ENCODE data around the gene NME9. TPM values are rescaled to one million over a fixed set of nuclear protein-coding genes. Genes with fewer than 3 reads are reported as not detected.

Gene NME9
- total RNA-seq, 1 experiment from 2014 or later: not detected

DNA sequence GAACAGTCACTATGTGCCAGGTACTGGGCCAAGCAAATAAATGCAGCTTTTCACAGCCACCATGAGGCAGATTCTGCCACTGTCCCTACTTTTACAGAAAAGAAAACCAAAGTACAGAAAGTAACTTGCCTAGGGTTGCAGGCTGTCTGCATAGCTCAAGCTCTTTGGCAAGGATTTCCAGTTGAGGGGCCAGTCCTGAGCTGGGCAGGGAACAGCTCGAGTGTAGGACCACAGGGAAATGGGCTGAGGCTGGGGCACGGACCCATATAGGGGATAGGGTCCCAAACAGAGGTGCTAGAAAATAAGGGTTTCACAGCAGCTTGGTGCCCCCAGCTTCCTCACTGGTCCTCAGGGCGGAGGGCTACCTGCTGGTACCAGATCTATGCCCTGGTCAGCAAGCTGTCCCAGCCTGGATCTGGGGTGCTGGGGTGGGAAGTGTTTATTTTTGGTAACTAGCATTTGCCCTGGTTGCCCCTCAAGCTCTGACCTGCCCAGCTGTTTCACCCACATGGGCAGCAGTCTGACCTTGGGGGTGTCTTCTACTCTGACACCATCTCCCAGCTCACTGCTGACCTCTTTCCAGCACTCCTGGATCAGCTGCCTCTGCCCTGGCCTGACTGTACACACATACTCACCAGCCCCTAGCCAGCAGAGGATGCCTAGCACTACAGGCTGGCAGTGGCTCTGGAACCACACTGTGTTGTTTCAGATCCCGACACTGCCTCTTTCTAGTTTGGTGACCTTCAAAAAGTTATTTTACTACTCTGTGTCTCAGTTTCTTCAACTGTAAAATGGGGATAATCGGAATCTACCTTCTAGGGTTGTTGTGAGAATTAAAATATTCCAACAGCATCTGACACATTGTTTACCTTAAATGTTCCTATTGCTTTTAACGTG lies 35.0 kb upstream of the NME9 start:
- H3K4ac ChIP-seq (ENCODE audit: low read depth, low read length): no peak overlapping the region
- no peak overlapping the region for H2AK5ac ChIP-seq (ENCODE audit: insufficient read length, low read length)
- no peaks in the 10 kb centered on the region for H3K9me3 ChIP-seq (ENCODE audit: control insufficient read depth, low read depth, low read length)
- TF ChIP-seq, protein P1, sequence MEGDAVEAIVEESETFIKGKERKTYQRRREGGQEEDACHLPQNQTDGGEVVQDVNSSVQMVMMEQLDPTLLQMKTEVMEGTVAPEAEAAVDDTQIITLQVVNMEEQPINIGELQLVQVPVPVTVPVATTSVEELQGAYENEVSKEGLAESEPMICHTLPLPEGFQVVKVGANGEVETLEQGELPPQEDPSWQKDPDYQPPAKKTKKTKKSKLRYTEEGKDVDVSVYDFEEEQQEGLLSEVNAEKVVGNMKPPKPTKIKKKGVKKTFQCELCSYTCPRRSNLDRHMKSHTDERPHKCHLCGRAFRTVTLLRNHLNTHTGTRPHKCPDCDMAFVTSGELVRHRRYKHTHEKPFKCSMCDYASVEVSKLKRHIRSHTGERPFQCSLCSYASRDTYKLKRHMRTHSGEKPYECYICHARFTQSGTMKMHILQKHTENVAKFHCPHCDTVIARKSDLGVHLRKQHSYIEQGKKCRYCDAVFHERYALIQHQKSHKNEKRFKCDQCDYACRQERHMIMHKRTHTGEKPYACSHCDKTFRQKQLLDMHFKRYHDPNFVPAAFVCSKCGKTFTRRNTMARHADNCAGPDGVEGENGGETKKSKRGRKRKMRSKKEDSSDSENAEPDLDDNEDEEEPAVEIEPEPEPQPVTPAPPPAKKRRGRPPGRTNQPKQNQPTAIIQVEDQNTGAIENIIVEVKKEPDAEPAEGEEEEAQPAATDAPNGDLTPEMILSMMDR (conservative IDR thresholded peaks at IDR 0.05): no peak
- Mint-ChIP-seq H3K4me1 (peaks cover 9 to 33% of the 10 kb centered on the region in 2 experiments), H3K27ac (no peak overlapping the region; a peak in 1 of 7 replicates), H3K27me3 (ENCODE audit: low read depth) (no peaks in the 10 kb centered on the region), H3K4me3 (no peak overlapping the region), H3K9me3 (no peaks in the 10 kb centered on the region), H3K36me3 (ENCODE audit: insufficient read depth in 1 of 3, low read depth in 3 of 3) (no peaks in the 10 kb centered on the region)
- no peak overlapping the region for H3K56ac ChIP-seq (ENCODE audit: insufficient read length, low read depth, low read length)
- no peak overlapping the region for H3K4me2 ChIP-seq (ENCODE audit: insufficient read depth, insufficient read length, low read length)
- H2AFZ ChIP-seq (ENCODE audit: low read length): no peak overlapping the region
- no peak overlapping the region for H2BK5ac ChIP-seq (ENCODE audit: insufficient read length, low read length)
- no peaks in the 10 kb centered on the region for H3K23me2 ChIP-seq (ENCODE audit: insufficient read length, low read depth, low read length, poor library complexity, severe bottlenecking)
- H2BK120ac ChIP-seq (ENCODE audit: low read depth, low read length, poor library complexity, severe bottlenecking): no peak overlapping the region
- H2BK15ac ChIP-seq (ENCODE audit: low read depth, low read length): no peak overlapping the region
- H2BK20ac ChIP-seq (ENCODE audit: low read depth, low read length, poor library complexity, severe bottlenecking): no peak overlapping the region
- no peak overlapping the region for H2BK12ac ChIP-seq (ENCODE audit: insufficient read length, low read depth, low read length)
- no peaks in the 10 kb centered on the region for H3K4me1 ChIP-seq (ENCODE audit: insufficient read depth, low read length)
- H3K27me3 ChIP-seq (ENCODE audit: insufficient read depth, low read length): no peaks in the 10 kb centered on the region
- H3K14ac ChIP-seq (ENCODE audit: insufficient read depth, low read length): no peak overlapping the region
- H4K8ac ChIP-seq (replicated peaks; ENCODE audit: insufficient read length, low read depth, low read length): no peak overlapping the region
- no peak overlapping the region for H3K23ac ChIP-seq (ENCODE audit: insufficient read length, low read depth, low read length)
- H4K91ac ChIP-seq (ENCODE audit: insufficient read length, low read depth, low read length): no peak overlapping the region
- no peaks in the 10 kb centered on the region for H4K20me1 ChIP-seq (ENCODE audit: control insufficient read depth, insufficient read depth, insufficient read length)
- DNase-seq: no peak
- H3K9ac ChIP-seq (ENCODE audit: extremely low read depth, insufficient read length, low read length): no peak overlapping the region
- H3T11ph ChIP-seq (ENCODE audit: low read length): no peak overlapping the region
- H3K79me2 ChIP-seq (ENCODE audit: insufficient read depth, low read length): no peaks in the 10 kb centered on the region
- H3K27ac ChIP-seq (ENCODE audit: insufficient read length, low read depth, low read length): no peak overlapping the region
- WGBS (ENCODE audit: extremely low coverage, insufficient read length, low lambda C conversion rate): no CpG with 5 or more reads among the region's 6 CpGs
- no peak overlapping the region for H3K18ac ChIP-seq (ENCODE audit: insufficient read length, low read depth, low read length)
- no peak overlapping the region for H4K5ac ChIP-seq (ENCODE audit: insufficient read length, low read depth, low read length)
- H3K79me1 ChIP-seq (ENCODE audit: insufficient read depth, low read depth, low read length, poor library complexity, severe bottlenecking): no peaks in the 10 kb centered on the region
